Left ventricle myocardium inferior (tissue), 1 donor: ENCODE measurements around the gene A3GALT2. TPM values are rescaled to one million over a fixed set of nuclear protein-coding genes. Genes with fewer than 3 reads are reported as not detected.

Experiments used
- DNase-seq: peaks from one replicate; pipeline ENCODE4 v3.0.0-alpha.2; 2020
- H3K27ac ChIP-seq: fragments of 200-600 bp; replicated peaks from 2 replicates; pipeline ENCODE4 v1.8.0; 2021
- H3K27me3 ChIP-seq: fragments of 200-600 bp; 2 replicates; pipeline ENCODE4 v1.8.0; 2021; ENCODE audit warnings: low read depth
- H3K36me3 ChIP-seq: fragments of 200-600 bp; 2 replicates; pipeline ENCODE4 v1.8.0; 2021
- H3K4me1 ChIP-seq: fragments of 200-600 bp; 2 replicates; pipeline ENCODE4 v1.8.0; 2021
- H3K4me3 ChIP-seq: fragments of 200-600 bp; 2 replicates; pipeline ENCODE4 v1.8.0; 2021; ENCODE audit warnings: mild to moderate bottlenecking, moderate library complexity
- H3K9me3 ChIP-seq: fragments of 200-600 bp; replicated peaks from 2 replicates; pipeline ENCODE4 v1.8.0; 2021
- intact Hi-C: fragments of 100-400 bp; cut with micrococcal nuclease; formaldehyde crosslinking; loops from one replicate; pipeline ENCODE4 v1.11.0; 2022
- total RNA-seq: library from RNA; stranded (reverse); fragmentation: NEBNext Ultra II Directional; extraction: Animal tissue kit (Norgen Biotek cat#: 25700); gene quantifications from one replicate; pipeline ENCODE4 v1.2.1, GENCODE V29; 2021
- TF ChIP-seq, protein P1 (sequence below): fragments of 200-600 bp; IDR thresholded peaks from 2 replicates; pipeline ENCODE4 v1.8.0; 2021; ENCODE audit warnings: antibody characterized with exemption, mild to moderate bottlenecking, borderline replicate concordance
- donor health status: DM: no; HTN: yes; CAD: no; lungs with severe emphysema.

The A3GALT2 gene
- total RNA-seq, 1 donor from 2014 or later: not detected

DNA sequence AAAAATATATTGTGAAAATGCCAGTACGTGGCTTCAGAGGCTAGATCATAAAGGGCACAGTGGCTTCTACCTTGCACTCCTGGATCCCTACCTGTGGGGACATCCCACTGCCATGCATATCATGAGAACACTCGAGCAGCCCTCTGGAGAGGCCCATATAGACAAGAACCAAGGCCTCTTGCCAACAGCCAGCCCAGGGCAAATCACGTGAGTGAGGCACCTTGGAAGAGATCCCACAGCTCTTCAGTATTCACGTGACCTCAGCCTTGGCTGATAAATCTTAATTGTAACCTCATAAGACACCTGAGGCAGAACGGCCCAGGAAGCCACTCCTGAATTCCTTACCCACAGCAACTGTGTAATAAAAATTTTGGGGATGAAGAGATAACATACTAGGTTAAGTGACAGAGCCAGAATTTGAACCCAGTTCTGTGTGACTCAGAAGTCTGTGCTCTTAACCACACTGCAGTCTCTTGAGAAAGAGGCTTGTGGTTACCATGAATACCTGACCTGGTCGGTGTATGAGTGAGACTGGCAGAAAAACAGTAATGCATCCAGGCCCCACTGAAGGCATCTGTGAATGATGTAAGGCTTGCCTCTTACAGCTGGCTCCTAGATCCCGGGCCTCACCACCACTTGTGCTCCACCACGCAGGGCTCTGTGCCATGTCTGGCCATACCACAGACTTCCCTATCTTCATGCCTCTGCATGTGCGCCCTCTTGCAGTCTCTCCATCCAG, 6.9 kb upstream of the A3GALT2 start:
- DNase-seq: peak; percentile 59
- TF ChIP-seq, protein P1, sequence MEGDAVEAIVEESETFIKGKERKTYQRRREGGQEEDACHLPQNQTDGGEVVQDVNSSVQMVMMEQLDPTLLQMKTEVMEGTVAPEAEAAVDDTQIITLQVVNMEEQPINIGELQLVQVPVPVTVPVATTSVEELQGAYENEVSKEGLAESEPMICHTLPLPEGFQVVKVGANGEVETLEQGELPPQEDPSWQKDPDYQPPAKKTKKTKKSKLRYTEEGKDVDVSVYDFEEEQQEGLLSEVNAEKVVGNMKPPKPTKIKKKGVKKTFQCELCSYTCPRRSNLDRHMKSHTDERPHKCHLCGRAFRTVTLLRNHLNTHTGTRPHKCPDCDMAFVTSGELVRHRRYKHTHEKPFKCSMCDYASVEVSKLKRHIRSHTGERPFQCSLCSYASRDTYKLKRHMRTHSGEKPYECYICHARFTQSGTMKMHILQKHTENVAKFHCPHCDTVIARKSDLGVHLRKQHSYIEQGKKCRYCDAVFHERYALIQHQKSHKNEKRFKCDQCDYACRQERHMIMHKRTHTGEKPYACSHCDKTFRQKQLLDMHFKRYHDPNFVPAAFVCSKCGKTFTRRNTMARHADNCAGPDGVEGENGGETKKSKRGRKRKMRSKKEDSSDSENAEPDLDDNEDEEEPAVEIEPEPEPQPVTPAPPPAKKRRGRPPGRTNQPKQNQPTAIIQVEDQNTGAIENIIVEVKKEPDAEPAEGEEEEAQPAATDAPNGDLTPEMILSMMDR: no peak
- intact Hi-C loops: no loop called here
- Histone ChIP-seq H3K9me3 (no peaks in the 10 kb centered on the region), H3K4me3 (no peak overlapping the region), H3K27me3 (no peaks in the 10 kb centered on the region), H3K27ac (peak overlapping the region; percentile 99), H3K36me3 (peaks cover 100% of the 10 kb centered on the region), H3K4me1 (peaks cover 86% of the 10 kb centered on the region)

DNA sequence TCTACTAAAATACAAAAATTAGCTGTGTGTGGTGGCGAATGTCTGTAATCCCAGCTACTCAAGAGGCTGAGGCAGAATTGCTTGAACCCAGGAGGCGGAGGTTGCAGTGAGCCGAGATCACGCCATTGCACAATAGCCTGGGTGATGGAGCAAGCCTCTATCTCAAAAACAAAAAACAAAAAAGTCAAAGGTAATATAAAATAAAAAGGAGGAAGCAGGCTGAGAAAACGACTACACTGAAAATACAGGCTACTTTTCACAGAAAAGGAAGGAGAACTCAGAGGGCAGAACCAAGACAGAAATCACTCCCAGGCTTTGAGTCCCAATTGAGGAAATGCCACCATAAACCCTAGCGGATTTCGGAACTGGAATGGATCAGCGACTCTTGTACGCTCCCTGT, 5.9 kb upstream of the A3GALT2 start:
- no peak for DNase-seq
- H3K4me3 ChIP-seq: no peak overlapping the region
- intact Hi-C loops: no loop called here
- H3K27me3 ChIP-seq: no peaks in the 10 kb centered on the region
- peaks cover 95% of the 10 kb centered on the region for H3K36me3 ChIP-seq
- TF ChIP-seq, protein P1: no peak
- peaks cover 76% of the 10 kb centered on the region for H3K4me1 ChIP-seq
- peak overlapping the region; percentile 99 for H3K27ac ChIP-seq
- H3K9me3 ChIP-seq: no peaks in the 10 kb centered on the region

DNA sequence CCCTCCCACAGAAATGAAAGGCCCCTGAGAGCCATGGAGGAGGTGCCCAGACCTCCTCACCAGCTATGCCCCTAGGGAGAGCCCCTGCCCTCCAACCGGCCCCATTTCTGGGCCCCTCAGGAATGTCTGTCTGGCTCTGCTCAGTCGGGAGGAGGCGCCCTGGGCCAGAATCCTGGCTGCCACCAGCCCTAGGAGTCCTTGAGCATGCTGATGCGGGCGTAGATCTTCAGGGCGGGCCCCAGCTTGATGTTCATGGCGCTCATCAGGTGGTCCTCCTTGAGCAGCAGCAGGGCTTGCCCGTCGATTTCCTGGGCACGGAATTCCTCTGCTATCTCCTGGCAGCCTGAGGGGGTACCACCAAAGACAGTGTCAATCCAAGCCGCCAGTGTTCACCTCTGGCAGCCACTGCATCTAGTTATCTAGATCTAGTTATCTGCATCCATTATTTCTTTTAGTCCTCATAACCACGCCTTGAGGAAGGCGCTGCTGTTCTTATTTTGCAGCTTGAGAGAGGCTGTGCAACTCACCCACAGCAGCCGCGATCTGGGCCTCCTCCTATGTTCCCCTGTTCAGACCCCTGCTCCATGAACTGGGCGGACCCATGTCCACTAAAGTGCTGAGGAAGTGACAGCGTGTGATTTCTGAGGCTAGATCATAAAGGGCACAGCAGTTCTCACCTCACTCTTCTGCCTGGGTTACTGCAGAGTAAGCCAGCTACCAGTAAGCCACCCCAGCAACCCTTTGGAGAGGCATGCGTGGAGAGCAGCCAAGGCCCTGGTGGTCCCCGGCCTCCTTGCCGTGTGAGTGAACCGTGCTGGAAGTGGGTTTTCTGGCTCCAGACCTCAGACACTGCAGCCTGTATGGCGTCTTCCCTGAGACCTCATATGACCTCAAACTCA, 4.0 kb upstream of the A3GALT2 start:
- peaks cover 77% of the 10 kb centered on the region for H3K36me3 ChIP-seq
- TF ChIP-seq, protein P1: no peak
- no peaks in the 10 kb centered on the region for H3K27me3 ChIP-seq
- H3K4me3 ChIP-seq: no peak overlapping the region
- intact Hi-C loops: no loop called here
- no peaks in the 10 kb centered on the region for H3K9me3 ChIP-seq
- peaks cover 57% of the 10 kb centered on the region for H3K4me1 ChIP-seq
- no peak for DNase-seq
- H3K27ac ChIP-seq: peak overlapping the region; percentile 46

DNA sequence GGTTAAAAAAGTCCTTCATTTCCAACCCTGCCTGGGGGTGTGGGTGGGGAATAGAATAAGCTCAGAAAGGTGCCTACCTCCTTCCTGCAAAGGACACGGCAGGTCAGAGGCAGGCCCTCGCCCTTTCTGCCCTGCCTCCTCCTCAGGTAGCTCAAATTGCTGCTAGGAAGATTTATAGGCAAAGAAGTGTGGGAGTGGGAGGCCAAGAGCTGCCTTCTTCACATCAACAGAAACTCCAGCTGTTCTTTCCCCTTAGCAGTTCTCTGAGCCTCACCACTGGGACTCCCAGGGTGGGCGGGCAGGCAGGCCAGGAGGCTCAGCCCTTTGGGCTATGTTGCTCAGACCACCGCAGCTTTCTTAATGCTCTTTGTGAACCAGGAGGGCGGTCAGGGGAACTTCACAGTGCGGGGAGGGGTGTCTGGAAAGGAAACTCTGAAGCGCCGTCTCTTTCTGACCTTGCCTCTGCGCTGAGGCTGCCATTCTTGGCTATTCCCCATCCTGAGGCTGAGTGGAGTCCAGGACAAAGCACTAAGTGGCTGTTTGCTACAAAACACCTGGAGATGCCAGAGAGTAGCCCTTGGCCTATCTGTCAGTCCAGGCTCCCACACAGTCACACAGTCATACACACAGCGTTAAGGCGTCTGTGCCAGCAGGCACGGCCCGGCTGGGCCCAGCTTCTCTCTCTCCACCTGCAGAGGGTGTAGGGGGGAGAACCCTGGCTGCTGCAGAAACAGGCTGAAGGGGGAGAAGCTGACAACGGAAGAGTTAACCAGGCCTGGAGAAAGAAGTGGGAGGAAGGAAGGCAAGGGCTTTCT, 3.0 kb upstream of the A3GALT2 start:
- Histone ChIP-seq H3K4me3 (no peak overlapping the region), H3K9me3 (no peaks in the 10 kb centered on the region), H3K4me1 (peaks cover 47% of the 10 kb centered on the region), H3K36me3 (peaks cover 66% of the 10 kb centered on the region), H3K27me3 (no peaks in the 10 kb centered on the region), H3K27ac (peak overlapping the region; percentile 46)
- TF ChIP-seq, protein P1: no peak
- intact Hi-C loops: no loop called here
- no peak for DNase-seq

DNA sequence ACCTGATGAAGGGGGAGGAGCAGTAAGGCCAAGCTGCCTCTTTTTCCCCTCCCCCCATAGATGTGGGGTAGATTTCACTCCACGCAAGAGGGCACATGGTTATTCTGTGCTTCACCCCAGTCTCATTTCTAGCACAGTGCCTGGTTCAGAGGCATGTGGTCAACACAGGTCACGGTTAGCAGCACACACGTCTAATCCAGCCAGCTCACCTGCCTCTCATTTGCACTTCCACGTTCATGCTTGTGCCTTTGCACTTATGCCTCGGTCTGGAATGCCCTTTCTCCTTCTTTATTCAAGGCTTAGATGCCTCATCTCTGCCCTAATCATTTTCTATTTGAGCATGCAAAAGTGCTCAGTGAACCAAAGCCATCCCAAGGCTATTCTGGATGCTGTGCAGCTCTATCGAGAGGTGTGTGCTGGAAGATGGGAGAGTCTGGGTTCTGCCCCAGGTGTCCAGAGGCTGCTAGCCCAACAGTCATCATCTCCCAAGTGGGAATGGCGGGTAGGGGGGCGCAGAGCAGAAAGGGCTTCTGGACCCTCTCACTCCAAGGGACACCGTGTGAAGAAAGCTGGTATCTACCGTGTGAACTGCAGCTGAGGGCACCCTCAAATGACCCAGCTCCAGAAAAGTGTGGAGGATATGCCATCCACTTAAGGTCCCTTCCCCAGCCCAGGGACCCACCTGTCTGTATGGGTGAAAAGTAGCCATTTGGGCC, 2.1 kb upstream of the A3GALT2 start:
- DNase-seq: no peak
- TF ChIP-seq, protein P1: no peak
- Histone ChIP-seq H3K4me3 (no peak overlapping the region), H3K27me3 (no peaks in the 10 kb centered on the region), H3K36me3 (peaks cover 58% of the 10 kb centered on the region), H3K27ac (no peak overlapping the region), H3K4me1 (peaks cover 38% of the 10 kb centered on the region), H3K9me3 (no peaks in the 10 kb centered on the region)
- intact Hi-C loops: no loop called here
